CD4-positive, alpha-beta T cell (primary cell): Measurements from ENCODE around the gene BAG3. TPM values are rescaled to one million over a fixed set of nuclear protein-coding genes. Genes with fewer than 3 reads are reported as not detected.

Experiments used
- ATAC-seq: fragments of 200-7000 bp; cut with Tn5 transposase; one replicate; pipeline ENCODE4 v1.10.0; 2022; ENCODE audit warnings: mild to moderate bottlenecking; ENCODE audit not compliant: poor library complexity
- CTCF ChIA-PET: fragments of 350-600 bp; sonication (Branson Sonifier 250); formaldehyde crosslinking; loops from one replicate; lab custom pipeline; 2021; ENCODE audit warnings: antibody characterized with exemption, inconsistent platforms; lab: Charles Lee
- POLR2A ChIA-PET: fragments of 350-600 bp; sonication (Branson Sonifier 250); formaldehyde crosslinking; loops from one replicate; lab custom pipeline; 2021; ENCODE audit warnings: antibody characterized with exemption, inconsistent platforms; lab: Charles Lee
- DNase-seq, 14 experiments: peaks; one replicate each; pipeline ENCODE4 v3.0.0-alpha.2; 2013 to 2020; ENCODE audit warnings: mixed read lengths in 2 of 14
- H3K27ac ChIP-seq, 2 donors: one replicate each; pipeline versions ENCODE4 v1.5.1 to v1.7.0; 2013; ENCODE audit warnings: low read length in 2 of 2, low read depth in 1 of 2, mild to moderate bottlenecking in 1 of 2
- H3K27me3 ChIP-seq, 2 experiments: 1 replicate in 1 of 2; 2 replicates in 1 of 2; pipeline versions ENCODE4 v1.6.1 to v1.7.0; 2013; ENCODE audit warnings: low read length in 2 of 2, control low read depth in 1 of 2, mild to moderate bottlenecking in 1 of 2, moderate library complexity in 1 of 2; ENCODE audit not compliant: insufficient read depth in 2 of 2, control insufficient read depth in 1 of 2
- H3K36me3 ChIP-seq: one replicate; pipeline ENCODE4 v1.6.1; 2013; ENCODE audit warnings: low read length, control low read depth; ENCODE audit not compliant: insufficient read depth
- H3K4me1 ChIP-seq: one replicate; pipeline ENCODE4 v1.6.1; 2013; ENCODE audit warnings: low read length, control low read depth; ENCODE audit not compliant: insufficient read depth
- H3K4me3 ChIP-seq: one replicate; pipeline ENCODE4 v1.5.1; 2013; ENCODE audit warnings: mild to moderate bottlenecking, low read length, moderate library complexity
- H3K9me3 ChIP-seq, 2 experiments: 1 replicate in 1 of 2; 2 replicates in 1 of 2; pipeline versions ENCODE4 v1.6.1 to v1.7.0; 2013; ENCODE audit warnings: low read length in 2 of 2, mild to moderate bottlenecking in 2 of 2, control low read depth in 1 of 2, moderate library complexity in 1 of 2; ENCODE audit not compliant: control insufficient read depth in 1 of 2, insufficient read depth in 1 of 2
- H3K27ac Mint-ChIP-seq: one replicate; pipeline ENCODE4 v1.8.0; 2020; ENCODE audit warnings: mixed read lengths
- H3K27me3 Mint-ChIP-seq: one replicate; pipeline ENCODE4 v1.8.0; 2021; ENCODE audit warnings: mixed read lengths
- H3K36me3 Mint-ChIP-seq: one replicate; pipeline ENCODE4 v1.8.0; 2021; ENCODE audit warnings: low read depth, mixed read lengths
- H3K4me1 Mint-ChIP-seq: one replicate; pipeline ENCODE4 v1.8.0; 2021; ENCODE audit warnings: low read depth, mixed read lengths
- H3K4me3 Mint-ChIP-seq: one replicate; pipeline ENCODE4 v1.8.0; 2020; ENCODE audit warnings: mild to moderate bottlenecking, mixed read lengths
- H3K9me3 Mint-ChIP-seq: one replicate; pipeline ENCODE4 v1.8.0; 2020; ENCODE audit warnings: mixed read lengths
- CTCF ChIP-seq: fragments of 200-600 bp; IDR thresholded peaks from one replicate; pipeline ENCODE4 v1.8.0; 2022; ENCODE audit warnings: antibody characterized with exemption, mild to moderate bottlenecking
- intact Hi-C, 2 experiments: fragments of 100-400 bp; cut with DNase I in 1 of 2; cut with micrococcal nuclease in 1 of 2; formaldehyde crosslinking; loops; one replicate each; pipeline versions ENCODE4 v1.15.1 to v1.9.0; 2023 to 2025; cut with DNase I, micrococcal nuclease
- total RNA-seq, 174 experiments: library from RNA in 2 of 174; stranded (reverse) in 2 of 174; gene quantifications; one replicate each; pipeline ENCODE4 v1.2.3 and lab custom pipeline; 2021 to 2026

BAG3 gene
- total RNA-seq, 2 experiments from 2014 or later = 65.1 to 65.8 TPM

GRCh38 chr10:119713744-119714483 is 62.7 kb downstream of the BAG3 start:
- Mint-ChIP-seq H3K4me3 (no peak overlapping the region), H3K9me3 (no peaks in the 10 kb centered on the region), H3K27me3 (no peaks in the 10 kb centered on the region), H3K4me1 (no peaks in the 10 kb centered on the region), H3K27ac (no peak overlapping the region), H3K36me3 (no peaks in the 10 kb centered on the region)
- no peak for ATAC-seq
- TF ChIP-seq CTCF = no peak
- Histone ChIP-seq H3K4me3 (no peak overlapping the region), H3K9me3 (no peaks in the 10 kb centered on the region), H3K4me1 (no peaks in the 10 kb centered on the region), H3K27ac (no peak overlapping the region), H3K36me3 (no peaks in the 10 kb centered on the region), H3K27me3 (no peaks in the 10 kb centered on the region)
- CTCF ChIA-PET = interaction anchor here (1.5 kb wide), 1 partner anchor 10 kb away, joined by 3 read pairs; no protein-coding TSS in a partner anchor
- intact Hi-C loops = no loop called here
- POLR2A ChIA-PET = interaction anchor here (0.6 to 1.4 kb wide), 3 partner anchors 10 to 18 kb away, joined by 3 to 5 read pairs (median 4); partner anchors contain the start of gene INPP5F
- no peak for DNase-seq

GRCh38 chr10:119714484-119714816 is 63.3 kb downstream of the BAG3 start:
- Mint-ChIP-seq H3K4me3 (no peak overlapping the region), H3K9me3 (no peaks in the 10 kb centered on the region), H3K4me1 (no peaks in the 10 kb centered on the region), H3K36me3 (no peaks in the 10 kb centered on the region), H3K27me3 (no peaks in the 10 kb centered on the region), H3K27ac (no peak overlapping the region)
- H3K9me3 ChIP-seq = no peaks in the 10 kb centered on the region
- ChIA-PET POLR2A (interaction anchor here (0.6 to 1.4 kb wide), 3 partner anchors 10 to 18 kb away, joined by 3 to 5 read pairs (median 4); partner anchors contain the start of gene INPP5F), CTCF (interaction anchor here (1.5 kb wide), 1 partner anchor 9 kb away, joined by 3 read pairs; no protein-coding TSS in a partner anchor)
- no peak for TF ChIP-seq CTCF
- no peak for ATAC-seq
- intact Hi-C loops = no loop called here
- no peaks in the 10 kb centered on the region for H3K27me3 ChIP-seq
- H3K4me3 ChIP-seq = no peak overlapping the region
- H3K4me1 ChIP-seq = no peaks in the 10 kb centered on the region
- H3K27ac ChIP-seq = no peak overlapping the region
- no peaks in the 10 kb centered on the region for H3K36me3 ChIP-seq
- DNase-seq = no peak

GRCh38 chr10:119715628-119716505 is 64.7 kb downstream of the BAG3 start:
- no peak overlapping the region for H3K27ac ChIP-seq
- Mint-ChIP-seq H3K4me1 (no peaks in the 10 kb centered on the region), H3K36me3 (no peaks in the 10 kb centered on the region), H3K9me3 (no peaks in the 10 kb centered on the region), H3K27me3 (no peaks in the 10 kb centered on the region), H3K4me3 (no peak overlapping the region), H3K27ac (no peak overlapping the region)
- no peak overlapping the region for H3K4me3 ChIP-seq
- DNase-seq (no peak), ATAC-seq (no peak)
- H3K9me3 ChIP-seq = no peaks in the 10 kb centered on the region
- ChIA-PET CTCF (interaction anchor here (1.1 kb wide), 1 partner anchor 10 kb away, joined by 5 read pairs; the partner anchor contains the start of gene INPP5F), POLR2A (interaction anchor here (1.5 kb wide), 1 partner anchor 10 kb away, joined by 5 read pairs; the partner anchor contains the start of gene INPP5F)
- intact Hi-C loops = no loop called here
- H3K36me3 ChIP-seq = no peaks in the 10 kb centered on the region
- no peaks in the 10 kb centered on the region for H3K27me3 ChIP-seq
- H3K4me1 ChIP-seq = no peaks in the 10 kb centered on the region
- TF ChIP-seq CTCF = no peak
